K562 (cell line): ENCODE data around the gene ULK1. TPM values are rescaled to one million over a fixed set of nuclear protein-coding genes. Genes with fewer than 3 reads are reported as not detected.

Experiments used
- CBX2 ChIP-seq: fragments of 200-600 bp; sonication (generic); IDR thresholded peaks from one replicate; pipeline ENCODE4 v1.6.1; 2012; ENCODE audit warnings: mild to moderate bottlenecking, low read length, inconsistent platforms; ENCODE audit not compliant: insufficient read depth, poor library complexity, severe bottlenecking
- ETV5 ChIP-seq: sonication (generic); formaldehyde crosslinking; IDR thresholded peaks from 2 replicates; pipeline ENCODE4 v1.4.0; 2020; ENCODE audit warnings: low read depth, mild to moderate bottlenecking, missing genetic modification reagents
- HMGN3 ChIP-seq: IDR thresholded peaks from 2 replicates; pipeline ENCODE4 v1.6.1; 2011; ENCODE audit warnings: borderline replicate concordance, low read depth, mild to moderate bottlenecking, mixed read lengths, low read length; ENCODE audit not compliant: insufficient read length; ENCODE audit errors: extremely low read depth
- polyA plus RNA-seq, 8 experiments: library from polyadenylated mRNA; depleted of rRNA in 4 of 8; stranded (reverse) in 5 of 8; unstranded in 3 of 8; fragments of >200 nt; fragmentation: Nextera tagmentation in 2 of 8; fragmentation: Illumina TruSeq in 1 of 8; extraction: Ambion mirVana in 2 of 8; extraction: Trizol in 1 of 8; gene quantifications; 2 replicates each; pipeline versions ENCODE4 v1.2.1 to v1.2.3, GENCODE V29; 2011 to 2014; ENCODE audit warnings: inconsistent platforms in 1 of 8, missing spikeins in 1 of 8
- total RNA-seq, 7 experiments: library from RNA; depleted of rRNA in 6 of 7; stranded (reverse); fragments of >200 nt in 6 of 7; fragmentation: Illumina TruSeq in 2 of 7; extraction: Trizol in 2 of 7; gene quantifications; 2 replicates each; pipeline versions ENCODE4 v1.2.1 to v1.2.3, GENCODE V29; 2011 to 2021; ENCODE audit warnings: low replicate concordance in 1 of 7
- TF ChIP-seq, protein P1 (sequence below): fragments of 250-450 bp; sonication (Bioruptor Pico); IDR thresholded peaks from 2 replicates; pipeline ENCODE4 v1.8.0; 2022; ENCODE audit warnings: moderate library complexity, mild to moderate bottlenecking, inconsistent platforms
- TF ChIP-seq, protein P2 (sequence below): sonication (generic); formaldehyde crosslinking; IDR thresholded peaks from 2 replicates; pipeline ENCODE4 v1.8.1; 2022; ENCODE audit warnings: missing genetic modification reagents
- TF ChIP-seq, protein P3 (sequence below): fragments of 450-650 bp; formaldehyde crosslinking; IDR thresholded peaks from 2 replicates; pipeline ENCODE4 v1.4.0; 2022; ENCODE audit warnings: missing genetic modification characterization

Gene ULK1
- total and polyA plus RNA-seq, 9 of the 15 experiments (the other 6 are each of a cell fraction or from before 2014, with no cell fraction given), result 0.15 to 29.4 (median 2.5) TPM

DNA sequence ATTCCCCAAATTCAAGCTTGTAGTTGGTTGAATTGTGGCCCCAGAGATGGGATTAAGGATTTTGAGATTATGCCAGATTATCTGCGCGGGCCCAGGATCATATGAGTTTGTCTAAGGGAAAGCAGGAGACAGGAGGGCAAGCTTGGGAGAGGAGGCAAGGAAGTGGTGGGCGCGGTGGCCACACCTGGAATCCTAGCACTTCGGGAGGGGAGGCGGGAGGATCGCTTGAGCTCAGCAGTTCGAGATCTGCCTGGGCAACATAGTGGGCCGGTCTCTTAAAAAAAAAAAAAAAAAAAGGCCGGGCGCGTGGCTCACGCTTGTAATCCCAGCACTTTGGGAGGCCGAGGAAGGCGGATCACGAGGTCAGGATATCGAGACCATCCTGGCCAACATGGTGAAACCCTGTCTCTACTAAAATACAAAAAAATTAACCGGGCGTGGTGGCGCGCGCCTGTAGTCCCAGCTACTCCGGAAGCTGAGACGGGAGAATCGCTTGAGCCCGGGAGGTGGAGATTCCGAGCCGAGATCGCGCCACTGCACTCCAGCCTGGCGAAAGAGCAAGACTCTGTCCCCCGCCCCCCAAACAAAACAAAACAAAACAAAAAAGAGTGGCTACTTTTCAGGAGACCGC, 33.8 kb downstream of the ULK1 start (continued):
- TF ChIP-seq CBX2 (no peak), HMGN3 (no peak), ETV5 (peak; percentile 81)
- TF ChIP-seq, protein P1, sequence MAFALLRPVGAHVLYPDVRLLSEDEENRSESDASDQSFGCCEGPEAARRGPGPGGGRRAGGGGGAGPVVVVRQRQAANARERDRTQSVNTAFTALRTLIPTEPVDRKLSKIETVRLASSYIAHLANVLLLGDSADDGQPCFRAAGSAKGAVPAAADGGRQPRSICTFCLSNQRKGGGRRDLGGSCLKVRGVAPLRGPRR (CRISPR knock-in tag), result no peak
- TF ChIP-seq, protein P2, sequence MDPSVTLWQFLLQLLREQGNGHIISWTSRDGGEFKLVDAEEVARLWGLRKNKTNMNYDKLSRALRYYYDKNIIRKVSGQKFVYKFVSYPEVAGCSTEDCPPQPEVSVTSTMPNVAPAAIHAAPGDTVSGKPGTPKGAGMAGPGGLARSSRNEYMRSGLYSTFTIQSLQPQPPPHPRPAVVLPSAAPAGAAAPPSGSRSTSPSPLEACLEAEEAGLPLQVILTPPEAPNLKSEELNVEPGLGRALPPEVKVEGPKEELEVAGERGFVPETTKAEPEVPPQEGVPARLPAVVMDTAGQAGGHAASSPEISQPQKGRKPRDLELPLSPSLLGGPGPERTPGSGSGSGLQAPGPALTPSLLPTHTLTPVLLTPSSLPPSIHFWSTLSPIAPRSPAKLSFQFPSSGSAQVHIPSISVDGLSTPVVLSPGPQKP (CRISPR knock-in tag), result no peak
- TF ChIP-seq, protein P3, sequence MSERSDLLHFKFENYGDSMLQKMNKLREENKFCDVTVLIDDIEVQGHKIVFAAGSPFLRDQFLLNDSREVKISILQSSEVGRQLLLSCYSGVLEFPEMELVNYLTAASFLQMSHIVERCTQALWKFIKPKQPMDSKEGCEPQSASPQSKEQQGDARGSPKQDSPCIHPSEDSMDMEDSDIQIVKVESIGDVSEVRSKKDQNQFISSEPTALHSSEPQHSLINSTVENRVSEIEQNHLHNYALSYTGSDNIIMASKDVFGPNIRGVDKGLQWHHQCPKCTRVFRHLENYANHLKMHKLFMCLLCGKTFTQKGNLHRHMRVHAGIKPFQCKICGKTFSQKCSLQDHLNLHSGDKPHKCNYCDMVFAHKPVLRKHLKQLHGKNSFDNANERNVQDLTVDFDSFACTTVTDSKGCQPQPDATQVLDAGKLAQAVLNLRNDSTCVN, result no peak
